SJCRH30 (cell line): ENCODE results near the gene C1QTNF1. TPM values are rescaled to one million over a fixed set of nuclear protein-coding genes. Genes with fewer than 3 reads are reported as not detected.

ENCODE experiments used
- DNase-seq, 2 experiments: peaks; one replicate each; pipeline ENCODE4 v3.0.0-alpha.2; 2015 to 2020
- H3K27ac ChIP-seq: fragments of 250-450 bp; sonication (Bioruptor Pico); 2 replicates; pipeline ENCODE4 v1.5.1; 2020; ENCODE audit warnings: mild to moderate bottlenecking, moderate library complexity
- H3K27me3 ChIP-seq: fragments of 250-450 bp; sonication (Bioruptor Pico); 2 replicates; pipeline ENCODE4 v1.5.1; 2020; ENCODE audit warnings: mild to moderate bottlenecking, moderate library complexity
- H3K36me3 ChIP-seq: fragments of 250-450 bp; sonication (Bioruptor Pico); 2 replicates; pipeline ENCODE4 v1.5.1; 2020; ENCODE audit warnings: mild to moderate bottlenecking, moderate library complexity
- H3K4me1 ChIP-seq: fragments of 250-450 bp; sonication (Bioruptor Pico); 2 replicates; pipeline ENCODE4 v1.5.1; 2020; ENCODE audit warnings: mild to moderate bottlenecking, moderate library complexity
- H3K4me3 ChIP-seq: fragments of 250-450 bp; sonication (Bioruptor Pico); 2 replicates; pipeline ENCODE4 v1.5.1; 2020; ENCODE audit warnings: mild to moderate bottlenecking, moderate library complexity
- H3K9me3 ChIP-seq: fragments of 250-450 bp; sonication (Bioruptor Pico); replicated peaks from 2 replicates; pipeline ENCODE4 v1.5.1; 2020; ENCODE audit warnings: mild to moderate bottlenecking, moderate library complexity
- total RNA-seq: library from RNA; depleted of rRNA; stranded (reverse); fragments of >200 nt; shearing (Covaris generic); gene quantifications from 2 replicates; pipeline ENCODE4 v1.2.3, GENCODE V29; 2014

C1QTNF1 gene
- total RNA-seq, 1 experiment from 2014 or later, result 45.7 TPM

- no peaks in the 10 kb centered on the region for H3K9me3 ChIP-seq
- no peak overlapping the region for H3K27ac ChIP-seq
- H3K27me3 ChIP-seq, result no peaks in the 10 kb centered on the region
- H3K4me3 ChIP-seq, result no peak overlapping the region
- peaks cover 58% of the 10 kb centered on the region for H3K36me3 ChIP-seq
- no peak for DNase-seq
- H3K4me1 ChIP-seq, result no peaks in the 10 kb centered on the region
Observed at GRCh38 chr17:78998311-78999055, 25.5 kb upstream of the C1QTNF1 start.

GRCh38 chr17:78999056-78999768 lies 24.8 kb upstream of the C1QTNF1 start:
- DNase-seq, result no peak
- no peaks in the 10 kb centered on the region for H3K9me3 ChIP-seq
- H3K36me3 ChIP-seq, result peaks cover 52% of the 10 kb centered on the region
- no peak overlapping the region for H3K4me3 ChIP-seq
- no peaks in the 10 kb centered on the region for H3K4me1 ChIP-seq
- no peaks in the 10 kb centered on the region for H3K27me3 ChIP-seq
- H3K27ac ChIP-seq, result no peak overlapping the region

DNA sequence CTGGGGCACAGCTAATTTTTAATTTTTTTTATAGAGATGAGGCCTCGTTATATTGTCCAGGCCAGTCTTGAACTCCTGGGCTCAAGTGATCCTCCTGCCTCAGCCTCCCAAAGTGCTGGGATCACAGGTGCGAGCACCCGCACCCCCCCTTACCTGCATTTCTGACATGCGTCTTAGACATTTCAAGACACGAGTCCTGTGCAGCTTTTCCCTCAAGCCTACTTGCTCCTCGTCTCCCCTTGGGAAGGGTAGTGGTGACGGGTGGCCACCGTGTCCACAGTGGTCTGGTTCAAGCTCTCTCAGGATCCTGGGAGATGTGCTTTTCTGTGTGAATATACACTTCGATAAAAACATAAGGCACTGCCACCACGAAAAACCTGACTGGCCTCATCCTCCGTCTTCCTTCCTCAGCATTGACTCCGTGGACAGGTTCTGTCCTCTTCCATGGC lies 24.0 kb upstream of the C1QTNF1 start:
- Histone ChIP-seq H3K36me3 (peaks cover 46% of the 10 kb centered on the region), H3K27ac (no peak overlapping the region)

DNA sequence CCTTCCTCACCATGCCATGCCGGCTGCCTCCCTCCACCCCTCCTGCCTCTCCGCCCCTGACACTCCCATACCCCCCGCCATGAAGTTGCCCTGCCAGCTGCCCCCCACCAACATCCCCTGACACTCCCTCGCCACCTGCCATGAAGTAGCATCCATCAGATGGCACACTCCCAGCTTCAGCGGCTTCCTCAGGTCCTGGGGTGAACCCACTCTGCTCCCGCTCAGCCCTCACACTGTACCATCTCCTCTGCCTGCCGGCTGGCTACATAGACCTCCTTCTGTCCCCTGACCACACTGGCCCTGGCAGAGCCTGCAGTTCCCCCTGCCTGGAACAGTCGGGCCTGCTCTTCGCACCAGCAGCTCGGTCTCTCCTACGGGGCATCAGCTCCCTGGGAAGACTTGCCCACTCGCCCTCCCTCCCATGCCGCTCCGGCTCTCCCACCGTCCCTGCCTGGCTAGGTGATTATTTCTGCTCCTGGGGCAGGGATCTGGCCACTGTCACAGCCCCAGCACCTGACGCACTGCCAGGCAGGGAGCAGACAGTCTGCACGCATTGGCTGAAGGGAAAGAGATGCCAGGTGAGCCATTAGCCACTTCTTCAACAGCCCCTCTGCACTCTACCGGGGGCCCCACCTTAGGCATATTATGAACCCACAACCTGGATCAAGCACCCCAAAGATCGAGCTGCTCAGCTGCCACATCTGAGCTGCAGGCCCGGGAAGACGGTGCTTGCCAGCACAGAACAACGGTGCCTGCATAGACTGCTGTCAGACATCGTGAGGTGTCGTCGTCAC lies 23.4 kb upstream of the C1QTNF1 start:
- peaks cover 42% of the 10 kb centered on the region for H3K36me3 ChIP-seq

More for the DNA sequence above, 24.0 kb upstream of the C1QTNF1 start:
- Histone ChIP-seq H3K27me3 (no peaks in the 10 kb centered on the region), H3K4me1 (no peaks in the 10 kb centered on the region), H3K4me3 (no peak overlapping the region), H3K9me3 (no peaks in the 10 kb centered on the region)
- no peak for DNase-seq

DNA sequence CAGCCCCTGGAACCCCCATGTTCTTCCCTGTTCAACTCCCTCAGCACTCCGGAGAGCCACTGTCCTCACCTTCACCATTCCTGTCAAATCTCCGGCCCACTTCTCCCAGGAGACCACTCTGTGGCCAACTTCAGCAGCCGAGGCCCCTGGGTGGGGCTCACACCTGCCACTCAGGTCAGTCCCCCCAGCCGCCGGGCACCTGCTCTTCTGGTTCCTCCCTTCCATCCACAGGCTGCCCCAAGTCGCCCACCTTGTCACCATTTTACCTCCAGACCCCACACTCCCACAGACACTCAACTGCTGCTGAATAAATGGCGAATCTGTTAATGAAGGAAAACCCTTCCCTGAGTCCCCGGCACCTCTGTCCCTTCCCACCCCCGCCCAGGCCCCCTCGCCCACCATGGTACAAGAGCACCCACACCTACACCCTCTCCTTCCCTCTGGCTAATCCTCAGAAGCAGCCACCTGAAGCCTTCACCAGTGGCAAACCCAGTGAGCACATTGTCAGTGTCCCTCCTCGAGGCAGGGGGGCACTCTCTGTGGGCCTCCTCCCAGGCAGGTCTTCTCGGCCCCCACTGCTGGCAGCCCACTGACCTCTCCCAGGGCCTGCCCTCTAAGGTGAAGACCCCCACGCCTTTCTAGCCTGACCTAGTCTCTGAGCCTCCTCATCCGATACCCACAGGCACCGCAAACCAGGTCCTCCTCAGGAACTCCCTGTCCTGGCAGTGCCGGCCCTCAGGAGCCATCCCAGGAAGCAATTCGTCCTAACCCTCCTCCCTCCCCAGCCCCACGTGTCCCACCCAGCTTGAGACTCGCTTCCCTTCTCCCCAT lies 22.6 kb upstream of the C1QTNF1 start:
- no peaks in the 10 kb centered on the region for H3K27me3 ChIP-seq

More for the DNA sequence above, 23.4 kb upstream of the C1QTNF1 start:
- Histone ChIP-seq H3K4me1 (0 out of 2 replicates have a peak, but pooled peaks cover 2% of the 10 kb centered on the region), H3K4me3 (no peak overlapping the region), H3K27ac (no peak overlapping the region), H3K9me3 (no peaks in the 10 kb centered on the region), H3K27me3 (no peaks in the 10 kb centered on the region)
- DNase-seq, result no peak

DNA sequence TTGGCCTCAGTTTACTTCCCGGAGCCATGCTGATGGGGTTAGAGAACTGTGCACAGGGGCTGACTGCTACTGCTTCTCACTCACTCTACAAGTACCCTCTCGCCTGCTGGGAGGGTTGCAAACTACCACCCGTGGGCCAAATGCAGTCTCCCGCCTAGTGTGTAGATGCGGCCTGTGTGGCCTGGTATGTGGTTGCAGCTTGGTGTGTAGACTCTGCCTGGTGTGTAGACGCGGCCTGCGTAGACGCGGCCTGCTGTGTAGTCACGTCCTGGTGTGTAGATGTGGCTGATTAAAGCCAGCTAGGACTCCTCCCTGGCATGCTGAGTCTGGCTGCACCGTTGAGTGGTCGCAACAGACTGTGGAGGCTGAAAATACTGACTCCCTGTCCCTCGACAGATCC lies 21.7 kb upstream of the C1QTNF1 start:
- H3K4me1 ChIP-seq, result 0 out of 2 replicates have a peak, but pooled peaks cover 4% of the 10 kb centered on the region
- no peak overlapping the region for H3K27ac ChIP-seq
- H3K4me3 ChIP-seq, result no peak overlapping the region
- peaks cover 35% of the 10 kb centered on the region for H3K36me3 ChIP-seq
- no peaks in the 10 kb centered on the region for H3K27me3 ChIP-seq
- no peaks in the 10 kb centered on the region for H3K9me3 ChIP-seq
- no peak for DNase-seq

More for the DNA sequence above, 22.6 kb upstream of the C1QTNF1 start:
- Histone ChIP-seq H3K9me3 (no peaks in the 10 kb centered on the region), H3K36me3 (peaks cover 40% of the 10 kb centered on the region), H3K4me1 (0 out of 2 replicates have a peak, but pooled peaks cover 4% of the 10 kb centered on the region), H3K4me3 (no peak overlapping the region), H3K27ac (no peak overlapping the region)
- DNase-seq, result no peak

- Histone ChIP-seq H3K4me1 (peaks cover 4% of the 10 kb centered on the region; the same call in 1 of the 2 replicates), H3K9me3 (no peaks in the 10 kb centered on the region), H3K36me3 (peaks cover 33% of the 10 kb centered on the region), H3K4me3 (no peak overlapping the region), H3K27ac (no peak overlapping the region), H3K27me3 (no peaks in the 10 kb centered on the region)
- no peak for DNase-seq
Observed at GRCh38 chr17:79002796-79003593, 21.0 kb upstream of the C1QTNF1 start.

DNA sequence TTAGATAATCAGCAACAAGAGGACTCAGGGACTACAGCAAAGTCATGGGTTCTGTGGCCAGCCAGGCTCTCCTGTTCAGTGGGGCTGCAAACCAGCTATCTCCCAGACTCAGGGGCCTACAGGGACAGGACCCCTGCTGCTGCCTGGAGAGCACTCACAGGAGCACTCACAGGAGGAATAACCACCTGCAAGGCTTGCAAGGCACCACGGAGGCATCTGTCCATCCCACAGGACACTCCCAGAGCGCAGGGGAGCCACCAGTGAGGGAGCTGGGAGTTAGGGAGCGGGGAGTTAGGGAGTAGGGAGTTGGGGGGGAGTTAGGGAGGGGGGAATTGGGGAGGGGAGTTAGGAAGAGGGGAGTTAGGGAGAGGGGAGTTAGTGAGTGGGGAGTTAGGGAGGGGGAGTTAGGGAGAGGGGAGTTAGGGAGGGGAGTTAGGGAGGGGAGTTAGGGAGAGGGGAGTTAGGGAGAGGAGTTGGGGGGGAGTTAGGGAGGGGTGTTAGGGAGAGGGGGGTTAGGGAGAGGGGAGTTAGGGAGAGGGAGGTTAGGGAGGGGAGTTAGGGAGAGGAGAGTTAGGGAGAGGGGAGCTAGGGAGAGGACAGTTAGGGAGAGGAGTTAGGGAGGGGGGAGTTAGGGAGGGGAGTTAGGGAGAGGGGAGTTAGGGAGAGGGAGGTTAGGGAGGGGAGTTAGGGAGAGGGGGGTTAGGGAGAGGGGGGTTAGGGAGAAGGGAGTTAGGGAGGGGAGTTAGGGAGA lies 20.1 kb upstream of the C1QTNF1 start:
- H3K27me3 ChIP-seq, result no peaks in the 10 kb centered on the region
- no peak for DNase-seq
- H3K36me3 ChIP-seq, result peaks cover 27% of the 10 kb centered on the region
- H3K27ac ChIP-seq, result no peak overlapping the region
- H3K4me1 ChIP-seq, result peaks cover 7% of the 10 kb centered on the region; the same call in 1 of the 2 replicates
- no peak overlapping the region for H3K4me3 ChIP-seq
- no peaks in the 10 kb centered on the region for H3K9me3 ChIP-seq

GRCh38 chr17:79005063-79005861 lies 18.7 kb upstream of the C1QTNF1 start:
- no peaks in the 10 kb centered on the region for H3K27me3 ChIP-seq
- DNase-seq, result peak in 1 of 2 experiments; percentile 16

DNA sequence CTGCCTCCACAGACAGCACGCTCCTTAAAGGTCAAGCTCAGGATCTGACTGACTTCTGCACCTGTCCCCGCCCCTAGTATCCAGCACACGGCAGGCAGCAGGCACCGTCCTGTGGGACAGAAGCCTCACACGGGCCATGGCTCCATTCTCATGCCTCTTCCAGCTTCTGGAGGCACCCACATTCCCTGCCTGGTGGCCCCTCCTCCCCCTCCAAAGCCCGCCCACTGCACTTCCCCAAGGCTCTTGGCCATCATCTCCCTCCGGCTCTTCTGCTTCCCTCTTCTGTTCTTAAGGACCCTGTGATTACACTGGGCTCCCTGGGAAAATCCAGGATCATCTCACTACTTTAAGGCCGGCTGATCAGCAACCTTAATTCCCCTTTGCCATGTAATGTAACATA lies 17.9 kb upstream of the C1QTNF1 start:
- no peaks in the 10 kb centered on the region for H3K9me3 ChIP-seq
- peaks cover 17% of the 10 kb centered on the region for H3K36me3 ChIP-seq
- no peaks in the 10 kb centered on the region for H3K27me3 ChIP-seq
- DNase-seq, result peak in 1 of 2 experiments; percentile 4
- H3K27ac ChIP-seq, result no peak overlapping the region
- H3K4me1 ChIP-seq, result peaks cover 16% of the 10 kb centered on the region; the same call in 1 of the 2 replicates
- H3K4me3 ChIP-seq, result no peak overlapping the region

More at GRCh38 chr17:79005063-79005861, 18.7 kb upstream of the C1QTNF1 start:
- Histone ChIP-seq H3K4me1 (peaks cover 12% of the 10 kb centered on the region; the same call in 1 of the 2 replicates), H3K4me3 (no peak overlapping the region), H3K27ac (no peak overlapping the region), H3K36me3 (peaks cover 17% of the 10 kb centered on the region), H3K9me3 (no peaks in the 10 kb centered on the region)

- Histone ChIP-seq H3K36me3 (peaks cover 17% of the 10 kb centered on the region), H3K27ac (no peak overlapping the region), H3K9me3 (no peaks in the 10 kb centered on the region), H3K4me3 (no peak overlapping the region), H3K27me3 (no peaks in the 10 kb centered on the region), H3K4me1 (peaks cover 16% of the 10 kb centered on the region; the same call in 1 of the 2 replicates)
- no peak for DNase-seq
Observed at GRCh38 chr17:79006794-79007503, 17.0 kb upstream of the C1QTNF1 start.
